ENCODE results near the gene FBXW7. TPM values are rescaled to one million over a fixed set of nuclear protein-coding genes. Genes with fewer than 3 reads are reported as not detected.

The FBXW7 gene
- total RNA-seq, 1 experiment from 2014 or later, result 27.1 TPM

GRCh38 chr4:152456609-152457008, 79.3 kb downstream of the FBXW7 start:
- Mint-ChIP-seq H3K27ac (no peak overlapping the region), H3K4me3 (no peak overlapping the region), H3K36me3 (ENCODE audit: insufficient read depth in 1 of 3, low read depth in 3 of 3) (no peaks in the 10 kb centered on the region), H3K9me3 (no peaks in the 10 kb centered on the region), H3K27me3 (ENCODE audit: low read depth) (no peaks in the 10 kb centered on the region), H3K4me1 (peaks cover 10 to 11% of the 10 kb centered on the region in 2 experiments; a peak in 3 of 4 replicates)
- Histone ChIP-seq H3K14ac (ENCODE audit: insufficient read depth, low read length) (no peak overlapping the region), H3K4ac (ENCODE audit: low read depth, low read length) (no peak overlapping the region), H3K27me3 (ENCODE audit: insufficient read depth, low read length) (no peaks in the 10 kb centered on the region), H4K8ac (replicated peaks; ENCODE audit: insufficient read length, low read depth, low read length) (no peak overlapping the region), H2BK5ac (ENCODE audit: insufficient read length, low read length) (no peak overlapping the region), H2AK5ac (ENCODE audit: insufficient read length, low read length) (no peak overlapping the region), H2BK12ac (ENCODE audit: insufficient read length, low read depth, low read length) (no peak overlapping the region), H2BK15ac (ENCODE audit: low read depth, low read length) (no peak overlapping the region), H4K20me1 (ENCODE audit: control insufficient read depth, insufficient read depth, insufficient read length) (no peaks in the 10 kb centered on the region), H3K4me2 (ENCODE audit: insufficient read depth, insufficient read length, low read length) (no peak overlapping the region), H3K23me2 (ENCODE audit: insufficient read length, low read depth, low read length, poor library complexity, severe bottlenecking) (no peaks in the 10 kb centered on the region), H3T11ph (ENCODE audit: low read length) (no peak overlapping the region), H4K5ac (ENCODE audit: insufficient read length, low read depth, low read length) (no peak overlapping the region), H3K4me1 (ENCODE audit: insufficient read depth, low read length) (no peaks in the 10 kb centered on the region), H3K79me2 (ENCODE audit: insufficient read depth, low read length) (peaks cover 6% of the 10 kb centered on the region; the same call in 1 of the 2 replicates), H2AFZ (ENCODE audit: low read length) (no peak overlapping the region), H2BK120ac (ENCODE audit: low read depth, low read length, poor library complexity, severe bottlenecking) (no peak overlapping the region), H3K9ac (ENCODE audit: extremely low read depth, insufficient read length, low read length) (no peak overlapping the region), H2BK20ac (ENCODE audit: low read depth, low read length, poor library complexity, severe bottlenecking) (no peak overlapping the region), H3K56ac (ENCODE audit: insufficient read length, low read depth, low read length) (no peak overlapping the region), H3K27ac (ENCODE audit: insufficient read length, low read depth, low read length) (no peak overlapping the region), H3K79me1 (ENCODE audit: insufficient read depth, low read depth, low read length, poor library complexity, severe bottlenecking) (no peaks in the 10 kb centered on the region), H4K91ac (ENCODE audit: insufficient read length, low read depth, low read length) (no peak overlapping the region), H3K9me3 (ENCODE audit: control insufficient read depth, low read depth, low read length) (no peaks in the 10 kb centered on the region), H3K23ac (ENCODE audit: insufficient read length, low read depth, low read length) (no peak overlapping the region), H3K18ac (ENCODE audit: insufficient read length, low read depth, low read length) (no peak overlapping the region)
- no CpG with 5 or more reads among the region's 2 CpGs for WGBS (ENCODE audit: extremely low coverage, insufficient read length, low lambda C conversion rate)
- DNase-seq, result no peak
- TF ChIP-seq CTCF (conservative IDR thresholded peaks at IDR 0.05), result no peak
